Vagina (tissue), 2 donors: ENCODE data around the gene ZNF320. TPM values are rescaled to one million over a fixed set of nuclear protein-coding genes. Genes with fewer than 3 reads are reported as not detected.
A peak's percentile ranks its signal among the peaks of the same experiment; 100 is the strongest.
"Not testable (repeated sequence)": the region's sequence is repeated elsewhere in the genome, so short reads cannot be mapped to it uniquely, and the experiment has no call there.

Experiments used
- DNase-seq, 2 donors: peaks; one replicate each; pipeline ENCODE4 v3.0.0-alpha.2; 2017; ENCODE audit errors: extremely low spot score in 2 of 2
- H3K27ac ChIP-seq: fragments of 200-600 bp; sonication (generic); one replicate; pipeline ENCODE4 v1.5.1; 2019
- H3K27me3 ChIP-seq: fragments of 200-600 bp; sonication (generic); one replicate; pipeline ENCODE4 v1.5.1; 2019
- H3K36me3 ChIP-seq, 2 donors: fragments of 200-600 bp; sonication (generic); one replicate each; pipeline ENCODE4 v1.5.1; 2017 to 2019
- H3K4me1 ChIP-seq: fragments of 200-600 bp; sonication (generic); one replicate; pipeline ENCODE4 v1.5.1; 2019
- H3K4me3 ChIP-seq, 2 donors: fragments of 200-600 bp; sonication (generic); 1 replicate in 1 of 2; 2 replicates in 1 of 2; pipeline ENCODE4 v1.5.1; 2016 to 2019
- H3K9me3 ChIP-seq: fragments of 200-600 bp; sonication (generic); one replicate; pipeline ENCODE4 v1.5.1; 2019
- CTCF ChIP-seq, 3 experiments: fragments of 450-650 bp in 2 of 3; fragments of 200-600 bp in 1 of 3; sonication (generic) in 1 of 3; IDR thresholded peaks; one replicate each; pipeline ENCODE4 v1.5.1; 2017 to 2019; ENCODE audit warnings: antibody characterized with exemption in 3 of 3, mild to moderate bottlenecking in 2 of 3, moderate library complexity in 2 of 3
- POLR2A ChIP-seq, 2 donors: fragments of 450-650 bp; IDR thresholded peaks; one replicate each; pipeline ENCODE4 v1.6.1; 2017; ENCODE audit warnings: antibody characterized with exemption in 2 of 2, mild to moderate bottlenecking in 2 of 2, moderate library complexity in 2 of 2
- POLR2AphosphoS5 ChIP-seq, 2 donors: sonication (generic); formaldehyde crosslinking; IDR thresholded peaks; one replicate each; pipeline ENCODE4 v1.9.0; 2017; ENCODE audit warnings: antibody characterized with exemption in 2 of 2, mild to moderate bottlenecking in 2 of 2, low read depth in 1 of 2; ENCODE audit not compliant: insufficient read depth in 1 of 2
- intact Hi-C: fragments of 100-400 bp; cut with DNase I; formaldehyde crosslinking; loops from one replicate; pipeline ENCODE4 v1.15.1; 2023
- total RNA-seq: library from RNA; depleted of rRNA; stranded (reverse); fragments of >200 nt; gene quantifications from one replicate; pipeline ENCODE4 v1.2.3, GENCODE V29; 2016

The ZNF320 gene
- total RNA-seq, 1 donor from 2014 or later = 6.4 TPM

DNA sequence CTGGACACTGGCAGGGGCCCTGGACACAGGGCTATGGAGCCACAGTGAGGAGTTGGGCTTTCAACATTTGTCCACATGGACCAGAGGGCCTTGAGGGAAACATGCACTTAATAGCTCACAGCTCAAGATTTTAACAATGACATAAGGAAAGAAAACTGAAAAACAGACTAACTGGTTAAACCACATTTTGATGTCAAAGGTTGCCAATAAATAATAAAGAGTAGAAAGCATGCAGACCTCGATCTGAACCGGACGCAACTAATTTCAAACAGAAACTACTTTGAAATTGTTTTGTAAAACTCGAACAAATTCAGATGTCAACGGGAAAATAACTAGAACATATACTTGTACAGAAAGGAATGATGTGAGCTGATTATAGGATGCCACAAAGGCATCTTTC is 41.3 kb upstream of the ZNF320 start:
- Histone ChIP-seq H3K9me3 (no peaks in the 10 kb centered on the region), H3K27me3 (no peaks in the 10 kb centered on the region), H3K4me1 (peaks cover 26% of the 10 kb centered on the region), H3K4me3 (no peak overlapping the region), H3K36me3 (peaks cover 0 to 5% of the 10 kb centered on the region in 2 donors), H3K27ac (no peak overlapping the region)
- TF ChIP-seq CTCF (IDR thresholded peaks at IDR 0.05) (no peak), POLR2AphosphoS5 (IDR thresholded peaks at IDR 0.05; ENCODE audit: insufficient read depth in 1 of 2, low read depth in 1 of 2) (no peak), POLR2A (IDR thresholded peaks at IDR 0.05) (no peak)
- intact Hi-C loops = no loop called here
- DNase-seq = no peak

DNA sequence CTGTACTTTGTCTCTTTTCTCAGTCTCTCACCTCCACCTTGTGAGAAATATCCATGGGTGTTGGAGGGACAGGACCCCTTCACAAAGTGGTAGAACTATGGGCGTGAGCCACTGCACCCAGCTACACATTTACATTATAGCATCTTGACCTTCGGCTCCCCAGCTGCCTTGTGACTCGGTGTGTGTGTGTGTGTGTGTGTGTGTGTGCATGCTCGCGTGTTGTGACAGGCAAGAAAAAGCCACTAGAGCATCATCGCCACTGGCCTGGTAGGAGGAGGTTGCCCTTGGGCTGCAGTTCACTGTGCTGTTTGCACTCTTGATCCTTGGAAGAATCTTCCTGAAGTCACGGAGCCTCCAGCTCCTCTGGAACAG is 39.5 kb upstream of the ZNF320 start:
- intact Hi-C loops = no loop called here
- no peak for TF ChIP-seq CTCF (IDR thresholded peaks at IDR 0.05)
- no peak for TF ChIP-seq POLR2AphosphoS5 (IDR thresholded peaks at IDR 0.05; ENCODE audit: insufficient read depth in 1 of 2, low read depth in 1 of 2)
- no peak for TF ChIP-seq POLR2A (IDR thresholded peaks at IDR 0.05)
- H3K36me3 ChIP-seq = peaks cover 0 to 5% of the 10 kb centered on the region in 2 donors
- H3K4me3 ChIP-seq = no peak overlapping the region
- no peaks in the 10 kb centered on the region for H3K9me3 ChIP-seq
- DNase-seq = no peak
- no peak overlapping the region for H3K27ac ChIP-seq
- H3K27me3 ChIP-seq = no peaks in the 10 kb centered on the region
- H3K4me1 ChIP-seq = peaks cover 15% of the 10 kb centered on the region

DNA sequence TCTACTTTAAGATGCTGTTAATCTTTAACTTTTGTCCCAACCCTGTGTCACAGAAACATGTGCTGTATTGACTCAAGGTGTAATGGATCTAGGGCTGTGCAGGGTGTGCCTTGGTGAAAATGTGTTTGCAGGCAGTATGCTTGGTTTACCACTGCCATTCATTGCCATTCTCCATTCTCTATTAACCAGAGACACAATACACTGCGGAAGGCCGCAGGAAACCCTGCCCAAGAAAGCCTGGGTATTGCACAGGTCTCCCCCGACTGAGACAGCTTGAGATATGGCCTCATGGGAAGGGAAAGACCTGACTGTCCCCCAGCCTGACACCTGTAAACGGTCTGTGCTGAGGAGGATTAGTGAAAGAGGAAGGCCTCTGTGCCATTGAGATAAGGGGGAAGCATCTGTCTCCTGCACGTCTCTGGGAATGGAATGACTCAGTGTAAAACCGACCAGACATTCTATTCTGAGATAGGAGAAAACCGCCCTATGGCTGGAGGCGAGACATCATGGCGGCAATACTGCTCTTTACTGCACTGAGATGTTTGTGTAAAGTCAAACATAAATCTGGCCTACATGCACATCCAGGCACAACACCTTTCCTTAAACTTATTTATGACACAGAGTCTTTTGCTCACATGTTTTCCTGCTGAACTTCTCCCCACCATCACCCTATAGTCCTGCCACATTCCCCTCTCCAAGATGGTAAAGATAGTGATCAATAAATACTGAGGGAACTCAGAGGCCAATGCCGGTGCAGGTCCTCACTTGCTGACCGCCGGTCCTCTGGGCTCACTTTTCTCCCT is 38.9 kb upstream of the ZNF320 start:
- no peak for DNase-seq
- H3K4me1 ChIP-seq = peaks cover 11% of the 10 kb centered on the region
- H3K27ac ChIP-seq = no peak overlapping the region
- H3K36me3 ChIP-seq = peaks cover 0 to 5% of the 10 kb centered on the region in 2 donors
- no peaks in the 10 kb centered on the region for H3K9me3 ChIP-seq
- H3K27me3 ChIP-seq = no peaks in the 10 kb centered on the region
- no peak overlapping the region for H3K4me3 ChIP-seq
- intact Hi-C loops = no loop called here
- TF ChIP-seq POLR2A (IDR thresholded peaks at IDR 0.05) (no peak), CTCF (IDR thresholded peaks at IDR 0.05) (no peak), POLR2AphosphoS5 (IDR thresholded peaks at IDR 0.05; ENCODE audit: insufficient read depth in 1 of 2, low read depth in 1 of 2) (no peak)

DNA sequence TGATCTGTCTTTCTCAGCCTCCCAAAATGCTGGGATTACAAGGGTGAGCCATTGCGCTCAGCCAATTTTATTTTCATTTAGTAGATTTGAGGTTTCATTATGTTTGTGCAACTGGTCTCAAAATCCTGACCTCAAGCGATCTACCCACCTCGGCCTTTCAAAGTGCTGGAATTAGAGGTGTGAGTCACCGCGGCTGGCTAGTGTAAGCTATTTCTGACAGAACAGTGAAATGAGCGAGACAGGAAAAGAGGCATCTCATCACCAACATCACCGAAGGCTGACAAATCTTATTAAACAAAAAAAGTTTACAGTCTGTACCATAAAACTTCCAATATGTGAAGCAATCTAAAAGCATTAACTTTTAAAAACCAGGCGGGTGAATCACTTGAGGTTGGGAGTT is 38.0 kb upstream of the ZNF320 start:
- Histone ChIP-seq H3K36me3 (peaks cover 0 to 5% of the 10 kb centered on the region in 2 donors), H3K4me3 (no peak overlapping the region), H3K4me1 (peaks cover 6% of the 10 kb centered on the region), H3K27ac (no peak overlapping the region), H3K9me3 (no peaks in the 10 kb centered on the region), H3K27me3 (no peaks in the 10 kb centered on the region)
- no peak for DNase-seq
- intact Hi-C loops = no loop called here
- TF ChIP-seq POLR2A (IDR thresholded peaks at IDR 0.05) (no peak), POLR2AphosphoS5 (IDR thresholded peaks at IDR 0.05; ENCODE audit: insufficient read depth in 1 of 2, low read depth in 1 of 2) (no peak), CTCF (IDR thresholded peaks at IDR 0.05) (no peak)

DNA sequence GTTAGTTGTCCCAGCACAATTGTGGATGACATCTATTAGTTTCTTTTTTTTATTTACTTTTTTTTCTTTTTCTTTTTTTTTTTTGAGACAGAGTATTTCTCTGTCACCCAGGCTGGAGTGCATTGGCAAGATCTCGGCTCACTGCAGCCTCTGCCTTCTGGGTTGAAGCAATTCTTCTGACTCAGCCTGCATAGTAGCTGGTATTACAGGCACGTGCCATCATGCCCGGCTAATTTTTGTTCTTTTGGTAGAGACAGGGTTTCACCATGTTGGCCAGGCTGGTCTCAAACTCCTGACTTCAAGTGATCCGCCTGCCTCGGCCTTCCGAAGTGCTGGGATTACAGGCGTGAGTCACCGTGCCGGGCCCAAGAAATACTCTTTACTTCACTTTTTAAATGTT is 27.2 kb upstream of the ZNF320 start:
- Histone ChIP-seq H3K27ac (peak overlapping the region; percentile 85), H3K4me1 (peaks cover 22% of the 10 kb centered on the region)
- intact Hi-C loops, H3K4me3 ChIP-seq, H3K9me3 ChIP-seq, H3K27me3 ChIP-seq, DNase-seq, H3K36me3 ChIP-seq: not testable (repeated sequence)
